Esophagus squamous epithelium (tissue), 5 donors: Measurements from ENCODE around the gene PKN1. TPM values are rescaled to one million over a fixed set of nuclear protein-coding genes. Genes with fewer than 3 reads are reported as not detected.

Experiments used
- DNase-seq: peaks from one replicate; lab custom pipeline; 2025; lab: John Stamatoyannopoulos, UW
- H3K27ac ChIP-seq, 4 donors: fragments of 200-600 bp; sonication (generic); one replicate each; pipeline ENCODE4 v1.5.1; 2016 to 2019; ENCODE audit warnings: mild to moderate bottlenecking in 1 of 4
- H3K27me3 ChIP-seq, 4 donors: fragments of 200-600 bp; sonication (generic); 1 replicate in 3 of 4; 2 replicates in 1 of 4; pipeline versions ENCODE4 v1.5.1 to v1.6.0; 2017 to 2021; ENCODE audit warnings: antibody characterized with exemption in 1 of 4
- H3K36me3 ChIP-seq, 3 donors: fragments of 200-600 bp; sonication (generic); one replicate each; pipeline ENCODE4 v1.5.1; 2016 to 2019
- H3K4me1 ChIP-seq, 3 donors: fragments of 200-600 bp; sonication (generic); one replicate each; pipeline ENCODE4 v1.5.1; 2017 to 2019
- H3K4me3 ChIP-seq, 4 donors: fragments of 200-600 bp; sonication (generic); 1 replicate in 3 of 4; 2 replicates in 1 of 4; pipeline ENCODE4 v1.5.1; 2016 to 2019; ENCODE audit warnings: mild to moderate bottlenecking in 2 of 4, moderate library complexity in 1 of 4
- H3K9me3 ChIP-seq, 3 donors: fragments of 200-600 bp; sonication (generic); one replicate each; pipeline ENCODE4 v1.5.1; 2016 to 2019
- CTCF ChIP-seq, 6 experiments: fragments of 450-650 bp in 4 of 6; fragments of 200-600 bp in 2 of 6; sonication (generic) in 2 of 6; IDR thresholded peaks; one replicate each; pipeline ENCODE4 v1.5.1; 2016 to 2019; ENCODE audit warnings: antibody characterized with exemption in 6 of 6, mild to moderate bottlenecking in 4 of 6, moderate library complexity in 4 of 6
- POLR2A ChIP-seq, 4 donors: fragments of 450-650 bp; IDR thresholded peaks; one replicate each; pipeline ENCODE4 v1.6.1; 2017; ENCODE audit warnings: antibody characterized with exemption in 4 of 4, mild to moderate bottlenecking in 4 of 4, moderate library complexity in 3 of 4
- whole genome bisulfite sequencing, 2 donors: methylation state at CpG; one replicate each; pipeline ENCODE4 v1.1.5; 2018; 5-methylcytosine and 5-hydroxymethylcytosine counted together
- intact Hi-C: fragments of 100-400 bp; cut with DNase I; formaldehyde crosslinking; loops from one replicate; pipeline ENCODE4 v1.15.0; 2022
- total RNA-seq, 4 donors: library from RNA; depleted of rRNA; stranded (reverse); fragments of >200 nt; gene quantifications; one replicate each; pipeline ENCODE4 v1.1.0, GENCODE V29; 2016
- donor health status: DM: yes; HTN: yes; CAD: no.

Gene PKN1
- total RNA-seq, 4 donors from 2014 or later, result 6.1 to 38.3 (median 21.0) TPM

- TF ChIP-seq POLR2A (IDR thresholded peaks at IDR 0.05), result no peak
- no peak for TF ChIP-seq CTCF (IDR thresholded peaks at IDR 0.05)
- Histone ChIP-seq H3K27ac (peak overlapping the region; percentile 22 to 77 (median 70)), H3K9me3 (no peaks in the 10 kb centered on the region), H3K4me1 (peaks cover 35 to 81% (median 50%) of the 10 kb centered on the region in 3 donors), H3K27me3 (peaks cover 0 to 36% (median 0%) of the 10 kb centered on the region in 4 donors), H3K4me3 (peak overlapping the region in 2 of 4 donors; percentile 13 to 42), H3K36me3 (peaks cover 6 to 49% (median 23%) of the 10 kb centered on the region in 3 donors)
- DNase-seq, result no peak
- intact Hi-C loops, result no loop called here
- 22 to 26% methylated on average over 19 to 22 of the region's 26 CpGs for WGBS, 2 donors
Measured at GRCh38 chr19:14476673-14477401, 43.7 kb downstream of the PKN1 start.

DNA sequence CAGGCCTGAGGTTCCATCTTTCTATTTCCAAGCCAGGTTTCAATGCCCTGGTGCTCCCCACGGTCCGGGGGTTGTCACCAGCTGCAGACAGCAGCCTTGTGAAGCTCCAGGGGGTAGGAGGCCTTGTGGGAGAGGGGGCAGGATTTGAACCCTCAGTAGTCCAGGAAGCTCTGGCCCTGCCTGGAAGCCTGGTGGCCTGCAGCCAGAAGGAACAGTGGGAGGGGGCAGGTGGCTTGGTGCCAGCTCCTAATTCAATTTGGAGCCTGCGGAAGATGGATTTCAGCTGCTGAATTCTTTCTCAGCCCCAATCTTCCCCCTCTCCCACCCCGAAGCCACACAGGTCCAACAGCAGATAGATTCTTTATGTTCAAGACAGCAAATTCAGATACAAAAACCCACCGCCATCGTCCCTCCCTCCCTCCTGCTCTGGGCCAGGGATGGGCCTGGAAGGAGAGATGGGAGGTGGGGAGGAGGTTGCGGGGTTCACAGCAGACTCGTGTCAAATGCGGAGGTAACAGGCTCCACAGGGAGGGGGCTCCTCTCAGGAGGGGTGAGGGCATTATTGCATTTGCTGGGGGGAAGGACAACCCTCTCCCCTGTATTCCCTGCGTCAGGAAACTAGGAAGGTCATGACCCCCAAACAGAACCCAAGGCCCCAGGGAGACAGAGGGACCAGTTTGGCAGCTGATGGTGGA is 44.5 kb downstream of the PKN1 start:
- 52 to 73% methylated on average over 4 to 5 of the region's 10 CpGs for WGBS, 2 donors
- intact Hi-C loops, result no loop called here
- TF ChIP-seq POLR2A (IDR thresholded peaks at IDR 0.05) (no peak), CTCF (IDR thresholded peaks at IDR 0.05) (no peak)
- Histone ChIP-seq H3K27me3 (peaks cover 0 to 32% (median 0%) of the 10 kb centered on the region in 4 donors), H3K9me3 (no peaks in the 10 kb centered on the region), H3K27ac (peak overlapping the region; percentile 22 to 77 (median 70)), H3K4me3 (peak overlapping the region in 1 of 4 donors; percentile 42), H3K36me3 (peaks cover 6 to 57% (median 30%) of the 10 kb centered on the region in 3 donors), H3K4me1 (peaks cover 27 to 74% (median 45%) of the 10 kb centered on the region in 3 donors)
- DNase-seq, result no peak

DNA sequence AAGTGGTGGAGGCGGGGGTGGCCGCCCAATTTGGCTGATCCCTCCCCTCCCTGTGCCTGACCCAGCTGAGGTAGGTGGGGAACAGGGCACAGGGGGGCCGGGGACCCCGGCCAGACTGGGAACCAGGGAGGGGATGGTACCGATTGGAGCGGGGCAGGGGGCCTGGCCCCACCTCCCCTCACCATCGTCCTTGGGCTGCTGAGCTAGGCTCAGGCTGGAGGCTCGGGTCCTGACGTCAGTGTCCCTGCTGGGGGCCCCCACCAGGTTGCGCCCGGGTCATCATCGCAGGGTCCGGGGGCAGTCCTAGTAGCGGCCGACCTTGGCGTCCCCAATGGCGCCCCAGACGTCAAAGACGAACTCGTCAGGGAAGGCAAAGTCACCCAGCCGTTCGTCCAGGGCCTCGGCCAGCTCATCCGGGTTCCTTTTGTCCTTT is 45.0 kb downstream of the PKN1 start:
- H3K4me3 ChIP-seq, result no peak overlapping the region
- H3K4me1 ChIP-seq, result peaks cover 24 to 68% (median 40%) of the 10 kb centered on the region in 3 donors
- 81 to 90% methylated on average over 14 to 18 of the region's 24 CpGs for WGBS, 2 donors
- no peak for DNase-seq
- peak overlapping the region in 3 of 4 donors; percentile 70 to 77 (median 71) for H3K27ac ChIP-seq
- peaks cover 6 to 62% (median 33%) of the 10 kb centered on the region in 3 donors for H3K36me3 ChIP-seq
- no peak for TF ChIP-seq CTCF (IDR thresholded peaks at IDR 0.05)
- TF ChIP-seq POLR2A (IDR thresholded peaks at IDR 0.05), result no peak
- intact Hi-C loops, result no loop called here
- no peaks in the 10 kb centered on the region for H3K9me3 ChIP-seq
- H3K27me3 ChIP-seq, result peaks cover 0 to 27% (median 0%) of the 10 kb centered on the region in 4 donors

DNA sequence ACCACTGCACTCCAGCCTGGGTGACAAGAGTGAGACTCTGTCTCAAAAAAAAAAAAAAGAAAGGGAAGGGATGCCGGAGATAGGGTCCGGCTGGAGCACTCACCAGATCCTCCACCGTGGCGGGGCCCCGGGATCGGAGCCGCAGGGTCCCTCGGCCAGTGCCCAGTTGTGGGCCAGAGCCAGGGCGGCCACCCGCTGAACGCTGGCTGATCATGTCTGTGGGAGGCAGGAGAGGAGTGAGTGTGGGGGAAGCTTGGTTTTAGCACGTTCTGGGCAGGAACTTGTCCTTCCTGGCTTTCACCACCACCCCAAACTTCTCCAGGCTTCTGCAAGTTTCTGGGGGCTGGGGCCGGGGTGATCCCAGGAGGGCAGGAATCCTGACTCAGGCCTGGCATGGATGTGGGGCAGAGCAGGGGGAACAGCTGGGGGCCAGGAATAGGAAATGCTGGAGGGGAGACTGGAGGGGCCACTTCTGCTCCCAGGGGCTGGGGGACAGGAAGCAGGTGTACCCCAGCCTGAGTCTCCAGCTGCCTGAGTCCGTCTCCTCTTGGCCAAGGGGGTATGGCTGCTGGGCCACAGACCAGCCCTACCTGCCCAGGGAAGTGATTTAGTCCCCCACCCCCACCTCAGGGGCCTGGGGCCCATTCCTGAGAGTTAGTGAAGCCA is 46.3 kb downstream of the PKN1 start:
- peaks cover 6 to 75% (median 33%) of the 10 kb centered on the region in 3 donors for H3K36me3 ChIP-seq

More for the DNA sequence above, 46.3 kb downstream of the PKN1 start:
- Histone ChIP-seq H3K27ac (peak overlapping the region in 1 of 4 donors; percentile 21), H3K4me1 (peaks cover 24 to 55% (median 28%) of the 10 kb centered on the region in 3 donors), H3K4me3 (no peak overlapping the region), H3K27me3 (peaks cover 0 to 13% (median 0%) of the 10 kb centered on the region in 4 donors), H3K9me3 (no peaks in the 10 kb centered on the region)
- no peak for DNase-seq
- no peak for TF ChIP-seq CTCF (IDR thresholded peaks at IDR 0.05)
- TF ChIP-seq POLR2A (IDR thresholded peaks at IDR 0.05), result no peak
- WGBS, 2 donors, result 79 to 84% methylated on average over 12 of the region's 14 CpGs
- intact Hi-C loops, result no loop called here
